Measurements from ENCODE around the gene PFN1.
"Not testable (repeated sequence)": the region's sequence is repeated elsewhere in the genome, so short reads cannot be mapped to it uniquely, and the experiment has no call there.

PFN1 gene

GRCh38 chr17:4945176-4945943 lies 3.0 kb downstream of the PFN1 start:
- no peak for DNase-seq

GRCh38 chr17:4944554-4945175 lies 3.7 kb downstream of the PFN1 start:
- no peak for DNase-seq

GRCh38 chr17:4944163-4944553 lies 4.2 kb downstream of the PFN1 start:
- DNase-seq = no peak

- DNase-seq = no peak
Observed at GRCh38 chr17:4942760-4943508, 5.4 kb downstream of the PFN1 start.

GRCh38 chr17:4941319-4941610 lies 7.1 kb downstream of the PFN1 start:
- no peak for DNase-seq

GRCh38 chr17:4940555-4941318 lies 7.6 kb downstream of the PFN1 start:
- no peak for DNase-seq

GRCh38 chr17:4939796-4940554 lies 8.4 kb downstream of the PFN1 start, which contains the start of the genes RNF167 and SLC25A11:
RNF167 (plus strand) TSS chr17:4940268; CDS start chr17:4940910, 642 bp downstream.
SLC25A11 (minus strand) TSS chr17:4940046; CDS start chr17:4939910, 136 bp downstream.
- DNase-seq = peak; percentile 96 to 97

- DNase-seq = no peak
Observed at GRCh38 chr17:4939546-4939795, 8.9 kb downstream of the PFN1 start.

- DNase-seq = no peak
Observed at GRCh38 chr17:4938688-4939545, 9.4 kb downstream of the PFN1 start.

GRCh38 chr17:4938069-4938491 lies 10.2 kb downstream of the PFN1 start:
- DNase-seq = no peak

- DNase-seq = no peak
Observed at GRCh38 chr17:4937553-4937952, 10.8 kb downstream of the PFN1 start.

GRCh38 chr17:4936436-4936835 lies 11.9 kb downstream of the PFN1 start:
- no peak for DNase-seq

- no peak for DNase-seq
Observed at GRCh38 chr17:4935650-4936049, 12.7 kb downstream of the PFN1 start.

- DNase-seq = peak in 1 of 2 experiments; percentile 48
Observed at GRCh38 chr17:4934173-4934979, 14.0 kb downstream of the PFN1 start.

- no peak for DNase-seq
Observed at GRCh38 chr17:4933646-4934045, 14.7 kb downstream of the PFN1 start.

- no peak for DNase-seq
Observed at GRCh38 chr17:4932756-4933155, 15.6 kb downstream of the PFN1 start.

GRCh38 chr17:4931963-4932362 lies 16.4 kb downstream of the PFN1 start, which contains the start of gene GP1BA:
GP1BA (plus strand) TSS chr17:4932277; CDS start chr17:4932605, 328 bp downstream.
- no peak for DNase-seq

- DNase-seq = no peak
Observed at GRCh38 chr17:4928881-4929280, 19.4 kb downstream of the PFN1 start.

GRCh38 chr17:4926577-4927335 lies 21.6 kb downstream of the PFN1 start:
- DNase-seq = not testable (repeated sequence)

- DNase-seq = no peak
Observed at GRCh38 chr17:4921320-4921719, 27.0 kb downstream of the PFN1 start.

All from NCI-H526 (cell line).